Measurements from ENCODE around the gene B3GALNT2.
A peak's percentile ranks its signal among the peaks of the same experiment; 100 is the strongest.
"Not testable (repeated sequence)": the region's sequence is repeated elsewhere in the genome, so short reads cannot be mapped to it uniquely, and the experiment has no call there.

B3GALNT2 gene

DNA sequence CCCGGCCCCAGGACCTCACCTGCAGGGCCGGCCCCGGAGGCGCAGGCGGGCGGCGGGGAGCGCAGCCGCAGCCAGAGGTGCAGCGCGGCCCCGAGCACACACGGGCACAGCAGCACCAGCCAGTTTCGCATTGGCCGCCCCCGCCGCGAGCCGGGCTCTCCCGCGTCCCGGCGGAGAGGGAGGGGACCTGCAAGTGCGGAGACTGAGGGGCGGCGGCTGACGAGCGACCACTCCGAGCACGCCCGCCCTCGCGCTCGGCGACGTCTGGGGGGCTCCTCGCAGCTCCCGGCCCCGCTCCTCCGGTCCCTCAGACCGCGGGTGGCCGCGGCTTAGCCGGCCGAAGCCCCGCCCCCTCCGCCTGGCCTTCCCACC is at the start of gene B3GALNT2:
Gene B3GALNT2 (minus strand): TSS at position 331 of the 372 bp plus-strand sequence. CDS start 200 bp downstream, at position 131.
- no peak for FAIRE-seq

DNA sequence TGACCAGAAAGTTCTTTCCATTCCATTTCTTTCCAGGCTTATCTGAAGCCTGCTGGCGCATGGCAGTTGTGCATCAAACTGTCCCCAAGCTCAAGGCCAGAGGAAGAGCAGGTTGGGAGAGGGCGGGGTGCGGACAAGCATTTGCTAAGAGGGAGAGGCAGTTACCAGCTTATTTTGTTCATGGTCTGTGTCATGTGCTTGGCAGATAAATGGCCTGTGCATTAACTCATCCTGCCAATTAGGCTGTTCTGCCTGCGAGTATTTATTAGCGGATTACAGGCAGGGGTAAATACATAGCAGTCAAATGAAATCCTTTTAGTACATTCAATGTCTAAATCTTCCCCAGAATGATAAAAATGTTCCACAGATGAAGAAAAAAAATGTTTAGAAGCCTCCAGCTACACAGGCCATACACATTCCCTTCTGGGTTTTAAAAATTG is 48.9 kb upstream of the B3GALNT2 start:
- FAIRE-seq, result no peak

DNA sequence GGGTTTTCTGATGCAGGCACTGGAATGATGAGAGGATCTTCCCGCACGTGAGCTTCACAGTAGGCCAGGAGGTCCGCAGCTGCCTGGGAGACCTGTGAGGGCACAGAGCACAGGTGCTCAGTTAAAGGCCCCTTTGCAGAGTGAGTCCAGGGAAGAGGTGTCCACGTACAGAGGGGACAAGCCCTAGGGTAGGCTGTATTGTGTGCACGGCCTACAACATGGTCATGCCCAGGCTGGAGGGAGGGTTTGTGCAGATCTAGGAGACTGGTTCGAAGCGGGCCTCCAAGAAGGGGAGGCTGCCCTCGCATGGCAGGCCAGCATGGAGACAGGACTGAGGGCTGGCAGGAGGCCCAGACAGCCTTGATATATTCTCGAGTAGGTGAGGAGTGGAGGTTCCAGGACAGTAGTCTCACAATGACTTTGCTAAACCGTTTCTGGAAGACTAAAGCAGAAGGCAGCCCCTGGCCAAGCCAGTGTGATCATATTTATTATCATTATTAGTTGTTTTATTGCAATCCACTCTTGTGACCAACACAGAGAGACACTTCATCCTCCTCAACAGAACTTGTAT is 48.0 kb upstream of the B3GALNT2 start:
- no peak for FAIRE-seq

DNA sequence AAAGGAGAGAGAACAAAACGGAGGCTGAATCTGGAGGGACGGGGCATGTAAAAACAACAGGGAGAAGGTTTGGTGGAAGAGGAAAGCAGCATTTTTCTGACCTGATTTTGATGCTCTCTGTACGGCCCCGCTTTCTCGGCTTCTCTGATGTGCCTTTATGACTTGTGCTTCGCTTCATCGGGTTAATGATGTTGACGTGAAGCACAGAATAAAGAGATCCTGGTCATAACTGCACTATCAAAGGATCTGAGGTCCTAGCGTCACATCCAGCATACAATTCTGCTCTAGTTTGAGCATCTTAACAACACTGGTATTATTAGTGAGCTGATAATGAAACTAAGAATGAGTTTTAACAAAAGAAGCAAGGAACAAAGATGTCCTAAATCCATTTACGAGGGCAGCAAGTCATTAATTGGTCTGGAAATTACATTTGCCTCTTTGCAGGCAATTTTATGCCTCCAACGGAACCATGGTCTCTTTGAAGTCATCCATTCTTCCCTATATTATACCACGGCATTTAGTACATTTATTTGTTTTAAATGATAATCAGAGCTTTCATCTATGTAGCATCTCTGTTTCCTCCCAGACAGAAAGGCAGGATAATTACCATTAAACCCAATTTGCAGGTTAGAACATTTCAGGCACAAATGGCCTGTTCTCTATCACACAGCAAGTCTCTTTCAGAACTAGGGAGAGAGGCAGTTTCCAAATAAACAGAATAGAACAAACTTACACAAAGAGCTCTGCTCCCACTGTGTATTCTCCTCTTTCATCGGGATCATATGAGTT is 45.3 kb upstream of the B3GALNT2 start:
- no peak for FAIRE-seq

DNA sequence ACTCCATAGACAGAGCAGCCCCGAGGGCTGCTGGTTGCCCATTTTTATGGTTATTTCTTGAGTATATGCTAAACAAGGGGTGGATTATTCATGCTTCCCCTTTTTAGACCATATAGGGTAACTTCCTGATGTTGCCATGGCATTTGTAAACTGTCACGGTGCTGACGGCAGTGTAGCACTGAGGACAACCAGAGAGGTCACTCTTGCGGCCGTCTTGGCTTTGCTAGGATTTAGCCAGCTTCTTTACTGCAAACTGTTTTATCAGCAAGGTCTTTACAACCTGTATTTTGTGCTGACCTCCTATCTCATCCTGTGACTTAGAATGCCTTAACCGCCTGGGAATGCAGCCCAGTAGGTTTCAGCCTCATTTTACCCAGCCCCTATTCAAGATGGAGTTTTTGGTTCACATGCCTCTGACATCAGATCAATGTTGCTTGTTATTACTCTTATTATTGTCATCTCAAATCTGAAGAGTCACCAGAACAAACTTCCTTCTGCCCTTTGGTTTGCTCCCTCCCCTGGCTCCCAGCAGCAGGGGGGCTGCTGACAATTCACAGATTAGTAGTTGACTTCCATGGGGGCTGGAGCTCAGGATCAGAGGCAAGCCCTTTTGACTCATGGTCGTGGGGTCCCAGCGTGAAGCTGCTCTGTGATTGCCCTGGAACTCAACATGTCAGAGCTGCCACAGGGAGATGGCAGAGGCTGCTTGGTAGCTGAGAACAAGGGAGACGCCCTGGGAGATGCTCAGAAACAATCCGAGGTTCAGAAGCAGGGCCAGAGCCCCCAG is 42.3 kb upstream of the B3GALNT2 start:
- FAIRE-seq, result not testable (repeated sequence)

DNA sequence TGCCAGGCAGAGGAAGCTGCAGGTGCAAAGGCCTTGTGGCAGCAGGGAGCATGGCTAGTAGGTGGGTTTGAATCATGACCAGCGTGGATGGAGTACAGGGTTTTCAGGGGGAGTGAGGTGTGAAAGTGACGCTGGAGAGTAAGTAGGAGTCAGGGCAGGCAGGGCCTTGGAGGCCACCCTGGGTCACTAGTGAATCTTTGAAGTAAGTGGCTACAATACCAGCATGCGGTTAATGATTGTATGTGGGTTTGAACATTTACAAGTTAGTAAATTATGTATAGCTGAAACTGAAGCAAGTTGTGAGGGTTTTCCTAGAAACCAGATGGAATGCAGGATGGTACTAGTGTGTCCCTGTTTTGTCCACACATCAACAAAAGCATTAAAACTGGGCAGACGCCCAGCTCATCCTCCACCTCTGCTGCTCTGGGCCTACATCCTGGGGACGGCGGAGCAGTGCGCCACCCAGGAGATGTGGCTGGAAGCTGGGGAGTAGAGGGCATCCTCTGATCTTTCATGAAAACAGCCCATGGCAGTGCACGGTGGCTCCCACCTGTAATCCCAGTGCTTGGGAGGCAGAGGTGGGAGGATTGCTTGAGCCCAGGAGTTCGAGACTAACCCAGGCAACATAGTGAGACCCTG is 41.2 kb upstream of the B3GALNT2 start:
- no peak for FAIRE-seq

DNA sequence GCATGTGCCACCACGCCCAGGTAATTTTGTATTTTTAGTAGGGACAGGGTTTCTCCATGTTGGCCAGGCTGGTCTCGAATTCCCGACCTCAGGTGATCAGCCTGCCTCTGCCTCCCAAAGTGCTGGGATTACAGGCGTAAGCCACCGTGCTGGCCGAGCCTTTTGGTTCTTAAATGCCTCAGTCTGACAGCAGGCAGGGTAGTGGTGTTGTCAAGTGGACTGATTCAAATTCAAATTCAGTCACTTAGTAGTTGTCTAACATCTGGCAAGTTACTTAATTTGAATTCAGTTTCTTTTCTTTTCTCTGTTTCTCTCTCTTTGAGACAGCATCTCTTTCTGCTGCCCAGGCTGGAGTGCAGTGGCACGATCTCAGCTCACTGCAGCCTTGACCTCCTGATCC is 38.6 kb upstream of the B3GALNT2 start:
- not testable (repeated sequence) for FAIRE-seq

DNA sequence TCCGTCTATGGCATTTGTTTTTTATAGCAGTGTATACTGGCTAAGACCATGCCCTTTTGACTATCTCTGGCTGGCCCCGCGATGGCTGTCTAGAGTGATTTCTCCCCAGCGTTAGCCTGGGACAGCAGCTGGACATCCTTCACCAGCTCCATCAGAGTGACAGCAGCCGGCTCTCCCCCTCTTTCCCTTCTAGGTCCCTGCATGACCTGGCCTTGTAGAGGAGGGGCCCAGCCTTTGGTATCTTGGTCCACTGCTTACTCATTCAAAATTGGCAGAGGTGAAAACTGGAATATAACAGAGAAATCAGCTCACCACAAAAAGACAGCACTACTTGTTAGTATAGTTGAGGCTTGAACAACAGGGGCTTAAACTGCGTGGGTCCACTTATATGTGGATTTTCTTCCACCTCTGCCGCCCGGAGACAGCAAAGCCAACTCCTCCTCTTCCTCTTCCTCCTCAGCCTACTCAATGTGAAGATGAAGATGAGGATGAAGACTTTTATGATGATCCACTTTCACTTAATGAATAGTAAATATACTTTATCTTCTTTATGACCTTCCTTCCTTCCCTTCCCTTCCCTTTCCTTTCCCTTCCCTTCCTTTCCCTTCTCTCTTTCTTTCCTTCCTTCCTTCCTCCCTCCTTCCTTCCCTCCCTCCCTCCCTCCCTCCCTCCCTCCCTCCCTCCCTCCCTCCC is 29.4 kb upstream of the B3GALNT2 start:
- no peak for FAIRE-seq

DNA sequence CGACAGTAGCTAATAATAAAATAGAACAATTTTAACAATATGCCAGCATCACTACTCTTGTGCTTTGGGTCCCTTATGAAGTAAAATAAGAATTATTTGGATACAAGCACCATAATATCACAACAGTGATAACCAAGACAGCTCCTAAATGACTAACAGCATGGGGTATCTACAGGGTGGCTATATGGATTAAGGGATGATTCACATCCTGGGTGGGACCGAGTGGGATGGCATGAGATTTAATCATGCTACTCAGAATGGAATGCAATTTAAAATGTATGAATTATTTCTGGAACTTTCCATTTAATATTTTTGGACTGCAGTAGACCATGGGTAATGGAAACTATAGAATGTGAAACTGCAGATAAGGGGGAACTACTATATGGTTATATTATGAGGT is 28.1 kb upstream of the B3GALNT2 start:
- FAIRE-seq, result no peak

DNA sequence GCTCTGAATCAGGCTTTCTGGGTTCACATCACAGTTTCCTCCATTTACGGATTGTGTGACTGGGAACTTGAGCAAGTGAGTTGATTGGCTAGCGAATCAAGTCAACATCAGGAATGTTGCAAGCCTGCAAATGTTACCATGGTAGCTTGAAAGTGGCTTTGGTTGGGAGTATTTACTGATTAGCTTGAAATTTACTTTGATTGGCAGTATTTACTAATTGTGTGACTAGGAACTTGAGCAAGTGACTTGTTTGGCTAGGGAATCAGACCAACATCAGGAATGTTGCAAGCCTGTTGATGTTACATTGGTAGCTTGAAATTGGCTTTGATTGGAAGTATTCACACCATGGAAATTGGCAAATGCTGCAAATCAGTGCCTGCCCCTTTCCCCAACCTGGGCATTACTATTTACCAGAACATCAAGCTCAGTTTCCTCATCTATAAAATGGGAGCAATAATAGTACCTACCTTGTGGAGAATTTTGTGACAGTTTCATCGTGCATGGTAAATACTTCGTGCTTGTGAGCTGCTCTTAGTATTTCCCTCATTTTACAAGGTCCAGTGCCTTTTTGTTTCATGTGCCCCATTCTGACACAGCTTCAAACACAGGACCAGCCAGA is 23.1 kb upstream of the B3GALNT2 start:
- FAIRE-seq, result no peak

DNA sequence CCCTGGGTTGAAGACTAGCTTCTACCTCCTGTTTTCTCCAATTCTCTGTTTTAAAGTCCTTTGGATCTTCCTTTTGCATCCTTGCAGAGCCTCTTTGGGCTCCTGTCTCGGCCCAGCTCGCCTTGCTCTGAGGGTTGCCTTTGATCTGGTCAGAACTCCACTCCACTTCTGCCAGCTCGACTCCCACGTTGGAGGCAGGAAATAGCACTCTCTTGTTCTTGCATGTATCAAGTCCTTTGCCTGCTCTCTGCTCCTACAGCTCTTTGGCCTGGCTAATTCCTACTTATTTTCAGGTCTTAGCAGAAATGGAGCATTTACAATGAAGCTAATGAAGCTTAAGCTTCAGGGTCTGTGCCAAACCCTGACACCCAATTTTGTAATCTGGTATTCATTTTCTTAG is 21.1 kb upstream of the B3GALNT2 start:
- no peak for FAIRE-seq

DNA sequence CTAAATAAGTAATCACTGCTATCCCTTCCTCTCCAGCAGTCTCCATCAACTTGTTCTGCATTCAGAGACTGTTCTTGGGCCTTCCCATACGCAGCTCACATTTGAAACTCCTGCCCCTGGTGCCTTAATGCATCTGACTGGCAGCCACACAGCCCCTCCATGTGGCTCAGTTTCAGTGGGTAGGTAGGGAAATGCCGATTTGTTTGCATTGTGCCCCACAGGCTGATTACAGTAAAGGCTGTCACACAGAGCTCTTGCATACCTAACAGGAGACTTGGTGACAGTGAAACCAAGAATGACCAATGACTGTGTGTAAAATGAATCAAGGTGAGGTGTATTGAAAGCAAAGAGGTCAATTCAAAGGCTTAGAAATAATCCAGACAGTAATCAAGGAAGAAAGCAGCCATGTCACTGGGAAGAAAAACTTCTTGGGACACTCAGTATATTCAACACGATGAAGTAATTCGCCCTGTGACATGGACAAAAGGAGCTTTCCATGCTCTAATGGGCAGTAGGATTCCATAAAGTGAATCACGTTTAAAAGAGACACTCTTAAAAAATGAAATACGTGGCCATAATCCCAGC is 12.7 kb upstream of the B3GALNT2 start:
- no peak for FAIRE-seq

DNA sequence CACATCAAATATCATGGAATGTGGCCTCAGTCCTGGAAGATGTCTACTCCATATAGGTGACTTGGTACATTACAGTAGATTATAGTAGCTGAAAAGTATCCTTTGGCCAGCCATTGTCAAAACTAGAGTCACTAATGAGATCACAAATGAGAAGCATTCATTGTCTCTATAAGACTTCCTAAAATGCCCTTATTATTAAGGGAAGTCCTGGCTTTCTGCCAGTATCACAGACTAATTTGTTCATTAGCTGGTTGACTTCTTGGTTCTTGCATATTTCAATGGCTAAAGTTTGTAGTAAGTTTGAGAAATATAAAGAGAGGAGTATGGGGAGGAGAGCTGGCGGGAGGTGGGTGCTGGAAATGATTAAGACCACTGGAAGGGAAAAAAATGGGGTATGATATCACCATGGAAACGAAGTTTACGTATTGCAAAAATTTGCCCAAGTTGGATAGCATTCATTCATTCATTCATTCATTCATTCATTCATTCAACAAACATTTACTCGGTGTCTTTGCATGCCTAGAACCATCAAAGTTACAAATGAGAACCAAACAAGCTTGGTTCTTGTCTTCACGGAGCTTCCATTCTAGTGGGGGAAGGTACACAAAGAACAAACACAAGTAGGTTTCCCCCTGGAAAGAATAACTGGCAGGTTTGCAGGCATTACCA is 11.7 kb upstream of the B3GALNT2 start:
- no peak for FAIRE-seq

DNA sequence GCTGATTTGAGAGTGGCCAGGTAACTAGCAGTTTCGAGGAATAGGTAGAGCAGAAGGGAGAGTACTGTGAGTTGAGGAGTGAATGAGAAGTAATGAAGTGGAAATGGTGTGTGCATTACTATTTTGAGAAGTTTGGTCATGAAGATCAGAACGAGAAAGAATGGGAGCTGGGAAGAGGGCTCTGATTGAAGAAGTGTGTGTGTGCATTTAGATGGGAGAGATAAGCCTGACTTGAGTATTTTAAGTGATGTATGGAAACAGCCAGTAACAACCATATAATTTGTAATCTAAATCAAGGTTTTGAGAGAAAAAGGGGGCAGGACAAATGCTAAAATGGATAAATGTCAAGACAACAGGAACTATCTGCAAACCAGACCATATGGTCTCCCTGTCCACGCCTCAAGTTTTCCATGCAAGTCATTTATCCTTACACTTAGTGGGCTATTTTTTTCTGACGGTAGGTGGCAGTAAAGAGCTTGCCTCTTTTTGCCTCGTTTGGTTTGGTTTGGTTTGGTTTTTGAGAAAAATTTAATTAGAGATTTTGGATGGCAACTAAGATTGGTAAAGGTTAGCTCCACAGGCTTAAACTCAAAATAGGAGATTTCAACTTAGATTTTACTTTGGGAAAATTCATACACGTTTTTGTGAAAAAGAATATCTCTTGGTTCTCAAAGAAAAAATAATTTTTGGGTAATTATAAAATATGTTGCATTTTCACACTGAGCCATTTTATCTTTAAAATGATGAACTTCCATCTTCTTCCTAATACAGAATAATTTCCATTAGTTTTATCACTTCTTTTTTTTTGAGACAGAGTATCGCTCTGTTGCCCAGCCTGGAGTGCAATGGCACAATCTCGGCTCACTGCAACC is 9.5 kb upstream of the B3GALNT2 start:
- FAIRE-seq, result peak; percentile 97

DNA sequence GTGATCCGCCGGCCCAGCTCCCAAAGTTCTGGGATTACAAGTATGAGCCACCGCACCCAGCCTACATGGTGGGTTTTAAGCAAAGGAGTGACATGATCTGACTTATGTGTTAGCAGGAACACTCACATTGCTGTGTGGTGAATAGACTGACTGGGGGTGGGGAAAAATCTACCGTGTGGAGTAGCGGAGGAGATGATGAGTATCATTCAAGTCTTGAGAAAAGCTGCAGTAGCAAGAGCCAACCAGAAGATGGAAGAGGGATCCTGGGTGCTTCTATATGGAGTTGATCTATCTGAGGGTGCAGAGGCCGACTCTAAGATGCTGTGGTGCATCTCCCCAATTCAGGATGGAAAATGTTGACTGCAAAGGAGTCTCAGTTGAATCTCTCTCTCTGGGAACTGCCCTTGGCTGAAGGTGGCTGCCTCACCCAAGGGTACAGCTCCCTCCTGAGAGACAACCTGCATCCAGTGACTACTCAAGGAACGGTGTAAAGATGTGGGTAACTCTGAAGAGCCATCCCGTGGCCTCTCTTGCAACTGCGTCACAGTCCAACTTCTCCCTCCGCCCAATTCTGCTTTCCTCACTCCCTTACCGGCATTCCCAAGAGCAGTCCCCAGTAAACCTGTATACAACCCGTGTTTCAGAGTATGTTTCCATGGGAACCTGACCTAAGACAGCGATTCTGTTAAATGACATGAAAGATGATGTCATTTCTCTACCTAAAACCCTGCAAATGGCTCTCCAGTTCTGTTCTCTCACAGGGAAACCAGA is 7.4 kb upstream of the B3GALNT2 start:
- no peak for FAIRE-seq

DNA sequence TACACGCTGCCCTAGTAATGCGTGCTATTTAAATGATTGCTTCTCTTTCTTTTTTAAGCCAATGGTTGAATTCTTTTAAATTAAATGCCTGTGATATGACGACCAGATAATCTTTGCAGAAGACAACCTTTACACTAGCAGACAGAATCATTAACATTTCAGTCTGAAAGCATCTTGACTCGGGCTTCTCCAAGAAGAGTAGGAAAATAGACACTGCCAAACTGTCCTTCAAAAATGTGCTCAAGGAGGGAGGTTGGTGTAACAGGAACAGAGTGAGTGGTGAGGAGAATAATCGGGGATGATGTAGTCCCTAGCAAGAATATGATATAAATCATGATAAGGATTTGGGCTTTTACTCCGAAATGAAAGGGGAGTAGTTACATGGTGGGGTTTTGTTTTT is 6.6 kb upstream of the B3GALNT2 start:
- no peak for FAIRE-seq

DNA sequence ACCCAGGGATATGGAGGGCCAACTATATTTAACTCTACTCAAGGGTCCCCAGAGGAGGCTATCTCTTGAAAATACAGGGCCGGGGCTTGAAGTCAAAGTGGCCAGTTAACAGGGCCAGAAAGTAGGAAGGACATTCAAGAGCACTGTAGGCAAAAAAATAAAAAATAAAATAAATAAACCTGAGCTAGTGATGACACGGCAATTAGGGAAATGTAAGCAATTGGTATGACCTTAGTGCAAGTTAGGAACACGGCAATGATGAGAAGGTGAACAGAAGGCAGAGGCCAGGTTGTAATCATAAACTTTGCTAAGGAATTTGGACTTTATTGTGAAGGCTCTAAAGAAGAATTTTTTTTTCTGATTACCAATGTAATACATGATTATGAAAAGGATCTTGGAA is 3.4 kb upstream of the B3GALNT2 start:
- FAIRE-seq, result no peak

DNA sequence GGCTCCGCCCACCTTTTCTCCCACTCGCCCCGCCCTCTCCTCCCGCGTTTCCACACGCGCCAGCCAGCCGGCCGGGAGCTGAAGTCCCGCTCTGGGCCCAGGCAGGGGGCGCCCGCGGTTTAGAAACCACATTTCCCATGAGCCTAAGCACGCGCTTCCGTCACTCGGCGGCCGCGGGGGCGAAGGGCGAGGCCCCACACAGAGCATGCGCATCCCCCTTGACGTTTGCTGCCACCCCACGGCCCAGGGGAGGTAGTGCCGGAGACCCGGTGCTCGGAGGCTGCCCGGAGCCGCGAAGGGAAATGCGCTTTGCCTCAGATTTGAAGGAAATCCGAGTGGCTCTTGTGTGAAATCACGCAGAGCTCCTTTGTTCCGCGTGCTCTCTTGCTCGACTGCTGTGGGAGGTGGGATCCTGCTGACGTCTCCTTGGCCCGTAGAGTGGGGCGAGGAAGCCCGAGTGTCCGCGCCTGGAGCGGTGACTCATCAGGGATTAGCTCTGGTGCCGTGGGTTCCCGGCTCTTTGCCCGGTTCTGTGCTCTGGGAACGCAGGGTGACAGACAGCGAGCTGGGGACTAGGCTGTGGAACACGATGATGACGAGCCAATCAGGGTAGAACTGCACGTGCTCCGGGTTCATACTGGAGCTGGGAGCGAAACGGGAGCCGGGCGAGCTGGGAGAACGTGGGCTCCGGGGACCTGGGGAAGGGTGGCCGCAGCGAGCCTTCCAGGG is 406 bp upstream of the B3GALNT2 start:
- FAIRE-seq, result peak; percentile 90
